B cell (primary cell): Measurements from ENCODE around the gene PAEP. TPM values are rescaled to one million over a fixed set of nuclear protein-coding genes. Genes with fewer than 3 reads are reported as not detected.

ENCODE experiments used
- ATAC-seq: fragments of 200-7000 bp; cut with Tn5 transposase; one replicate; pipeline ENCODE4 v1.10.0; 2021; ENCODE audit warnings: low read depth, mild to moderate bottlenecking, moderate number of reproducible peaks, moderate library complexity
- CTCF ChIA-PET: fragments of 350-600 bp; sonication (Branson Sonifier 250); formaldehyde crosslinking; loops from one replicate; lab custom pipeline; 2021; ENCODE audit warnings: antibody characterized with exemption, inconsistent platforms; lab: Charles Lee
- POLR2A ChIA-PET: fragments of 350-600 bp; sonication (Branson Sonifier 250); formaldehyde crosslinking; loops from one replicate; lab custom pipeline; 2021; ENCODE audit warnings: antibody characterized with exemption; lab: Charles Lee
- DNase-seq: peaks from one replicate; pipeline ENCODE4 v3.0.0; 2013
- H2AFZ ChIP-seq: 2 replicates; pipeline ENCODE4 v1.6.1; 2012; ENCODE audit warnings: mild to moderate bottlenecking, low read depth, low read length; ENCODE audit not compliant: insufficient read depth, poor library complexity, severe bottlenecking
- H3K27ac ChIP-seq, 2 donors: 1 replicate in 1 of 2; 2 replicates in 1 of 2; pipeline ENCODE4 v1.5.1; 2012 to 2013; ENCODE audit warnings: low read length in 2 of 2, mild to moderate bottlenecking in 2 of 2, moderate library complexity in 1 of 2
- H3K27me3 ChIP-seq, 4 experiments: fragments of 200-600 bp in 1 of 4; sonication (generic) in 1 of 4; replicated peaks in 1 of 4; 1 replicate in 2 of 4; 2 replicates in 2 of 4; pipeline versions ENCODE4 v1.6.1 to v1.7.0; 2013 to 2016; ENCODE audit warnings: low read length in 3 of 4, mild to moderate bottlenecking in 2 of 4, mixed read lengths in 1 of 4, moderate library complexity in 1 of 4; ENCODE audit not compliant: insufficient read depth in 4 of 4, control insufficient read depth in 3 of 4; ENCODE audit errors: control extremely low read depth in 1 of 4
- H3K36me3 ChIP-seq, 2 experiments: replicated peaks in 1 of 2; 1 replicate in 1 of 2; 2 replicates in 1 of 2; pipeline versions ENCODE4 v1.6.1 to v1.7.1; 2013; ENCODE audit warnings: low read length in 1 of 2; ENCODE audit not compliant: insufficient read depth in 2 of 2, control insufficient read depth in 1 of 2; ENCODE audit errors: control extremely low read depth in 1 of 2, extremely low read depth in 1 of 2
- H3K4me1 ChIP-seq, 2 donors: fragments of 200-600 bp in 1 of 2; sonication (generic) in 1 of 2; 1 replicate in 1 of 2; 2 replicates in 1 of 2; pipeline versions ENCODE4 v1.5.1 to v1.6.1; 2013 to 2017; ENCODE audit warnings: low read length in 2 of 2; ENCODE audit not compliant: control insufficient read depth in 2 of 2, insufficient read depth in 2 of 2
- H3K4me2 ChIP-seq: replicated peaks from 2 replicates; pipeline ENCODE3; 2012; ENCODE audit warnings: mild to moderate bottlenecking, low read depth, low read length; ENCODE audit not compliant: poor library complexity, severe bottlenecking
- H3K4me3 ChIP-seq, 5 experiments: fragments of 200-600 bp in 1 of 5; sonication (generic) in 1 of 5; 1 replicate in 3 of 5; 2 replicates in 2 of 5; pipeline versions ENCODE4 v1.5.1 to v1.7.0; 2011 to 2016; ENCODE audit warnings: low read length in 4 of 5, mild to moderate bottlenecking in 4 of 5, low read depth in 2 of 5, control low read depth in 1 of 5, moderate library complexity in 1 of 5; ENCODE audit not compliant: insufficient read depth in 1 of 5; ENCODE audit errors: control extremely low read depth in 1 of 5, extremely low read depth in 1 of 5
- H3K79me2 ChIP-seq: fragments of 200-600 bp; sonication (generic); one replicate; pipeline ENCODE4 v1.6.0; 2016; ENCODE audit warnings: low read length; ENCODE audit not compliant: control insufficient read depth, insufficient read depth
- H3K9ac ChIP-seq: fragments of 200-600 bp; sonication (generic); 2 replicates; pipeline ENCODE4 v1.6.1; 2017; ENCODE audit warnings: mild to moderate bottlenecking, low read length, moderate library complexity
- H3K9me3 ChIP-seq, 3 donors: one replicate each; pipeline versions ENCODE4 v1.6.1 to v1.7.1; 2013; ENCODE audit warnings: low read length in 2 of 3; ENCODE audit not compliant: control insufficient read depth in 2 of 3, insufficient read depth in 1 of 3; ENCODE audit errors: control extremely low read depth in 1 of 3
- H4K20me1 ChIP-seq: 2 replicates; pipeline ENCODE4 v1.6.0; 2012; ENCODE audit warnings: mild to moderate bottlenecking, low read length; ENCODE audit not compliant: insufficient read depth, control insufficient read depth, poor library complexity, severe bottlenecking
- H3K27ac Mint-ChIP-seq: one replicate; pipeline ENCODE4 v1.8.0; 2021; ENCODE audit warnings: mixed read lengths
- H3K27me3 Mint-ChIP-seq: one replicate; pipeline ENCODE4 v1.8.0; 2021; ENCODE audit warnings: mixed read lengths
- H3K4me1 Mint-ChIP-seq: one replicate; pipeline ENCODE4 v1.8.0; 2021; ENCODE audit warnings: mixed read lengths
- H3K4me3 Mint-ChIP-seq: one replicate; pipeline ENCODE4 v1.8.0; 2021; ENCODE audit warnings: mixed read lengths
- H3K9me3 Mint-ChIP-seq: one replicate; pipeline ENCODE4 v1.8.0; 2022; ENCODE audit warnings: mixed read lengths; ENCODE audit not compliant: insufficient read depth
- EZH2 ChIP-seq: IDR thresholded peaks from 2 replicates; pipeline ENCODE4 v1.6.1; 2012; ENCODE audit warnings: borderline replicate concordance, low read depth, mild to moderate bottlenecking, moderate library complexity, low read length; ENCODE audit not compliant: insufficient read depth, poor library complexity, severe bottlenecking
- WGBS: methylation state at CpG from one replicate; pipeline ENCODE4 v1.1.5; 2013; ENCODE audit warnings: missing lambda C conversion rate; ENCODE audit not compliant: insufficient coverage; 5-methylcytosine and 5-hydroxymethylcytosine counted together
- intact Hi-C: fragments of 100-400 bp; cut with micrococcal nuclease; formaldehyde crosslinking; loops from one replicate; pipeline ENCODE4 v1.10.0; 2022
- polyA plus RNA-seq: library from polyadenylated mRNA; depleted of rRNA; stranded (reverse); fragments of >200 nt; gene quantifications from 2 replicates; pipeline ENCODE4 v1.2.3, GENCODE V29; 2012
- total RNA-seq, 2 donors: library from RNA; stranded (reverse); fragments of 120-200 nt in 1 of 2; gene quantifications; 1 replicate in 1 of 2; 2 replicates in 1 of 2; pipeline versions ENCODE4 v1.2.3 to v1.2.4, GENCODE V29; 2013 to 2022
- TF ChIP-seq, protein P1 (sequence below): fragments of 200-600 bp; IDR thresholded peaks from one replicate; pipeline ENCODE4 v1.8.0; 2022; ENCODE audit warnings: antibody characterized with exemption, mild to moderate bottlenecking

PAEP gene
- total and polyA plus RNA-seq, 2 donors (not counting 1 experiment from before 2014, with no cell fraction given) = not detected

DNA sequence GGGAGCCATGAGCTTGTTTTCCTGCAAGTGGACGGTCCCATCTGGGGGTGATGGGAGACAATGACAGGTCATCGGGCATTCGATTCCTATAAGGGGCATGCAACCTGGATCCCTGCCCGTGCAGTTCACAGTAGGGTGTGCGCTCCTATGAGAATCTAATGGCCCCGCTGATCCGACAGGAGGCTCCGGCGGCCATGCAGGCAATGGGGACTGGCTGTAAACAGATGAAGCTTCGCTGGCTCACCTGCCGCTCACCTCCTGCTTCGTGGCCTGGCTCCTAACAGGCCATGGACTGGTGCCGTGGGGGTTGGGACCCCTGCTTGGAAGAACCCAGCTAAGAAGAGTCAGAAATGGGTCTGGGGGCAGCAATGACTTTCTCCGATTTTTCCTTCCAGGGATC, 21.0 kb downstream of the PAEP start:
- ChIA-PET CTCF (no interaction called here), POLR2A (no interaction called here)
- TF ChIP-seq, protein P1, sequence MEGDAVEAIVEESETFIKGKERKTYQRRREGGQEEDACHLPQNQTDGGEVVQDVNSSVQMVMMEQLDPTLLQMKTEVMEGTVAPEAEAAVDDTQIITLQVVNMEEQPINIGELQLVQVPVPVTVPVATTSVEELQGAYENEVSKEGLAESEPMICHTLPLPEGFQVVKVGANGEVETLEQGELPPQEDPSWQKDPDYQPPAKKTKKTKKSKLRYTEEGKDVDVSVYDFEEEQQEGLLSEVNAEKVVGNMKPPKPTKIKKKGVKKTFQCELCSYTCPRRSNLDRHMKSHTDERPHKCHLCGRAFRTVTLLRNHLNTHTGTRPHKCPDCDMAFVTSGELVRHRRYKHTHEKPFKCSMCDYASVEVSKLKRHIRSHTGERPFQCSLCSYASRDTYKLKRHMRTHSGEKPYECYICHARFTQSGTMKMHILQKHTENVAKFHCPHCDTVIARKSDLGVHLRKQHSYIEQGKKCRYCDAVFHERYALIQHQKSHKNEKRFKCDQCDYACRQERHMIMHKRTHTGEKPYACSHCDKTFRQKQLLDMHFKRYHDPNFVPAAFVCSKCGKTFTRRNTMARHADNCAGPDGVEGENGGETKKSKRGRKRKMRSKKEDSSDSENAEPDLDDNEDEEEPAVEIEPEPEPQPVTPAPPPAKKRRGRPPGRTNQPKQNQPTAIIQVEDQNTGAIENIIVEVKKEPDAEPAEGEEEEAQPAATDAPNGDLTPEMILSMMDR = no peak
- TF ChIP-seq EZH2 = no peak
- Histone ChIP-seq H4K20me1 (no peaks in the 10 kb centered on the region), H3K4me1 (no peaks in the 10 kb centered on the region), H3K27me3 (no peaks in the 10 kb centered on the region), H3K79me2 (no peaks in the 10 kb centered on the region), H3K27ac (no peak overlapping the region), H3K4me2 (no peak overlapping the region), H3K4me3 (no peak overlapping the region), H2AFZ (no peak overlapping the region), H3K9ac (no peak overlapping the region), H3K9me3 (no peaks in the 10 kb centered on the region), H3K36me3 (no peaks in the 10 kb centered on the region)
- Mint-ChIP-seq H3K4me1 (no peaks in the 10 kb centered on the region), H3K4me3 (no peak overlapping the region), H3K27me3 (peaks cover 7% of the 10 kb centered on the region), H3K9me3 (no peaks in the 10 kb centered on the region), H3K27ac (no peak overlapping the region)
- intact Hi-C loops = no loop called here
- ATAC-seq (no peak), DNase-seq (no peak)
- 91% methylated on average over 14 of the region's 14 CpGs for WGBS

DNA sequence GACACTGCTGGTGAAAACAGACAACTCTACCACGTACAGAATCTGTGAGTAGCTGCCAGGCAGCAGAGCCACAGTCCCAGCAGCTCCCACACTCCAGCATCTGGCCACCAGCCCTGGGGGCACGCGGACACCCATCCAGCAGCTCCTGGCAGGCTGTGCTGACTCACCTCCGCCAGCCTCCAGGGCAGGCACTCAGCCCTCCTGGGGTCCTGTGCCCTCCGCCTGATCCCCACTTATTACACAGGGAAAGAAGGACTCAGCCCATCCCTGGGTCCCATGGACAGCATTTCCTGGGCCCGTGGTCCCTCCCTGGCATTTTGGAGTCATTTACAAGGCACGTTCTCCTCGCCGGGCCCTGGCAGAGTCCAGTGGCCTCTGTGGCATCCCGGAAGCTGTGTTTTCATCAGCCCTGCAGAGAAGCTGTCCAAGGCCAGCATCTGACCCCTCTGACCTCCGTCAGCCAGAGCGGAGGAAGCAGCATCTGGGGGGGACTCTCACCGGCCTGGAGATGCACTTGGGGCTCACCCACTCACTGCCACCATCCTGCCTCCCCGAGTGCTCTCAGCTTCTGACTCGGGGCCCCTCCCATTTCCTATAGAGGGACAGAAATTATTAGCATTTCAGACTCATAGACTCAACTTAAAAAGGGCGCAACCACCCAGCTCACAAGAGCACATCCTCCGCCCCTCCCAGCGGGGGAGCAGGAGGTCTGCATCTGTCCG, 21.6 kb downstream of the PAEP start:
- WGBS = 85% methylated on average over 19 of the region's 19 CpGs
- no peak overlapping the region for H3K9ac ChIP-seq
- no peak overlapping the region for H3K4me2 ChIP-seq
- H3K27me3 Mint-ChIP-seq = peaks cover 7% of the 10 kb centered on the region
- H3K4me3 ChIP-seq = no peak overlapping the region
- DNase-seq (no peak), ATAC-seq (no peak)
- POLR2A ChIA-PET = no interaction called here
- no peak overlapping the region for H3K4me3 Mint-ChIP-seq
- H3K27me3 ChIP-seq = no peaks in the 10 kb centered on the region
- no peak overlapping the region for H3K27ac ChIP-seq
- CTCF ChIA-PET = no interaction called here
- H3K4me1 Mint-ChIP-seq = no peaks in the 10 kb centered on the region
- no peak overlapping the region for H2AFZ ChIP-seq
- no peak for TF ChIP-seq EZH2
- TF ChIP-seq, protein P1 = no peak
- no peak overlapping the region for H3K27ac Mint-ChIP-seq
- no peaks in the 10 kb centered on the region for H3K36me3 ChIP-seq
- H3K9me3 ChIP-seq = no peaks in the 10 kb centered on the region
- no peaks in the 10 kb centered on the region for H3K9me3 Mint-ChIP-seq
- intact Hi-C loops = no loop called here
- H3K79me2 ChIP-seq = no peaks in the 10 kb centered on the region
- no peaks in the 10 kb centered on the region for H4K20me1 ChIP-seq
- H3K4me1 ChIP-seq = no peaks in the 10 kb centered on the region
